Dermis blood vessel endothelial cell (primary cell): ENCODE measurements around the gene TRDN. TPM values are rescaled to one million over a fixed set of nuclear protein-coding genes. Genes with fewer than 3 reads are reported as not detected.
"Not testable (repeated sequence)": the region's sequence is repeated elsewhere in the genome, so short reads cannot be mapped to it uniquely, and the experiment has no call there.

Experiments
- DNase-seq: peaks from one replicate; pipeline ENCODE4 v3.0.0; 2010
- total RNA-seq: library from RNA; depleted of rRNA; stranded (reverse); fragments of >200 nt; gene quantifications from 2 replicates; pipeline ENCODE4 v1.2.3, GENCODE V29; 2014

TRDN gene
- total RNA-seq, 1 donor from 2014 or later: not detected

GRCh38 chr6:123559816-123560215 lies 76.9 kb downstream of the TRDN start:
- not testable (repeated sequence) for DNase-seq

- not testable (repeated sequence) for DNase-seq
These were observed 79.3 kb downstream of the TRDN start for GRCh38 chr6:123557474-123557873.

- DNase-seq: no peak
These were observed 84.6 kb downstream of the TRDN start for GRCh38 chr6:123551939-123552707.

GRCh38 chr6:123550052-123550617 lies 86.6 kb downstream of the TRDN start:
- no peak for DNase-seq

GRCh38 chr6:123549476-123549875 lies 87.3 kb downstream of the TRDN start:
- DNase-seq: no peak

- DNase-seq: no peak
These were observed 89.4 kb downstream of the TRDN start for GRCh38 chr6:123547216-123547978.

- DNase-seq: no peak
These were observed 90.2 kb downstream of the TRDN start for GRCh38 chr6:123546537-123546936.

GRCh38 chr6:123541462-123541861 lies 95.3 kb downstream of the TRDN start:
- DNase-seq: no peak

GRCh38 chr6:123533862-123534648 lies 102.7 kb downstream of the TRDN start:
- no peak for DNase-seq

- no peak for DNase-seq
These were observed 106.9 kb downstream of the TRDN start for GRCh38 chr6:123529843-123530242.

GRCh38 chr6:123529058-123529457 lies 107.7 kb downstream of the TRDN start:
- DNase-seq: no peak

GRCh38 chr6:123527406-123527805 lies 109.3 kb downstream of the TRDN start:
- no peak for DNase-seq

GRCh38 chr6:123526128-123526527 lies 110.6 kb downstream of the TRDN start:
- no peak for DNase-seq

- DNase-seq: no peak
These were observed 112.0 kb downstream of the TRDN start for GRCh38 chr6:123524781-123525180.

- DNase-seq: no peak
These were observed 116.5 kb downstream of the TRDN start for GRCh38 chr6:123520217-123520616.

GRCh38 chr6:123519189-123519505 lies 117.6 kb downstream of the TRDN start:
- no peak for DNase-seq

GRCh38 chr6:123518441-123519188 lies 118.1 kb downstream of the TRDN start:
- no peak for DNase-seq

- DNase-seq: no peak
These were observed 121.0 kb downstream of the TRDN start for GRCh38 chr6:123515715-123516114.

- no peak for DNase-seq
These were observed 127.6 kb downstream of the TRDN start for GRCh38 chr6:123509112-123509511.

- DNase-seq: no peak
These were observed 128.5 kb downstream of the TRDN start for GRCh38 chr6:123508290-123508689.

- no peak for DNase-seq
These were observed 129.2 kb downstream of the TRDN start for GRCh38 chr6:123507582-123507981.

- no peak for DNase-seq
These were observed 133.1 kb downstream of the TRDN start for GRCh38 chr6:123503619-123504018.
